PC-9 (cell line): ENCODE measurements around the gene AP2S1. TPM values are rescaled to one million over a fixed set of nuclear protein-coding genes. Genes with fewer than 3 reads are reported as not detected.

Experiments
- Bru-seq: library from RNA; stranded (reverse); fragments of 400-500 nt; gene quantifications from one replicate; lab custom pipeline; 2021; lab: Mats Ljungman, UMichigan
- BruChase-seq, 2 experiments: library from RNA; stranded (reverse); fragments of 400-500 nt; gene quantifications; one replicate each; lab custom pipeline; 2021; lab: Mats Ljungman, UMichigan
- BruUV-seq: library from RNA; stranded (reverse); fragments of 400-500 nt; replicated peaks from 2 replicates; lab custom pipeline; 2021; lab: Mats Ljungman, UMichigan
- CTCF ChIA-PET: fragments of 300-600 bp; sonication (Branson Sonifier 250); formaldehyde crosslinking; loops from one replicate; lab custom pipeline; 2022; ENCODE audit warnings: antibody characterized with exemption; lab: Charles Lee
- POLR2A ChIA-PET: fragments of 300-600 bp; sonication (Branson Sonifier 250); formaldehyde crosslinking; loops from one replicate; lab custom pipeline; 2022; ENCODE audit warnings: antibody characterized with exemption; ENCODE audit not compliant: unreplicated experiment; lab: Charles Lee
- DNase-seq, 2 experiments: peaks; one replicate each; pipeline versions ENCODE4 v3.0.0 to v3.0.0-alpha.2; 2015 to 2022; ENCODE audit warnings: mixed read lengths in 1 of 2
- H2AFZ ChIP-seq: fragments of 200-600 bp; sonication (generic); 2 replicates; pipeline ENCODE4 v1.8.1; 2017; ENCODE audit warnings: antibody characterized with exemption
- H3F3A ChIP-seq: fragments of 200-600 bp; sonication (generic); 2 replicates; pipeline ENCODE4 v1.8.1; 2017; ENCODE audit warnings: antibody characterized with exemption, mild to moderate bottlenecking, low read depth; ENCODE audit not compliant: insufficient read depth
- H3K27ac ChIP-seq: fragments of 200-600 bp; sonication (generic); 2 replicates; pipeline ENCODE4 v1.6.1; 2016; ENCODE audit warnings: mixed run types
- H3K27me3 ChIP-seq: fragments of 200-600 bp; sonication (generic); 2 replicates; pipeline ENCODE4 v1.6.1; 2016; ENCODE audit warnings: low read depth, mixed run types; ENCODE audit not compliant: insufficient read depth
- H3K36me3 ChIP-seq: fragments of 200-600 bp; sonication (generic); 2 replicates; pipeline ENCODE4 v1.6.1; 2016; ENCODE audit warnings: low read depth, mixed run types
- H3K4me1 ChIP-seq: fragments of 200-600 bp; sonication (generic); replicated peaks from 2 replicates; pipeline ENCODE4 v1.6.1; 2016; ENCODE audit warnings: mixed run types; ENCODE audit not compliant: insufficient read depth
- H3K4me2 ChIP-seq: fragments of 200-600 bp; sonication (generic); 2 replicates; pipeline ENCODE4 v1.6.1; 2017; ENCODE audit warnings: mixed run types
- H3K4me3 ChIP-seq: fragments of 200-600 bp; sonication (generic); 2 replicates; pipeline ENCODE4 v1.6.1; 2016; ENCODE audit warnings: mixed run types
- H3K79me2 ChIP-seq: fragments of 200-600 bp; sonication (generic); 2 replicates; pipeline ENCODE4 v1.6.1; 2017; ENCODE audit warnings: low read depth, mixed run types
- H3K9me2 ChIP-seq: fragments of 200-600 bp; sonication (generic); 2 replicates; pipeline ENCODE4 v1.8.1; 2017; ENCODE audit warnings: mild to moderate bottlenecking; ENCODE audit not compliant: insufficient read depth
- H3K9me3 ChIP-seq: fragments of 200-600 bp; sonication (generic); 2 replicates; pipeline ENCODE4 v1.8.1; 2016; ENCODE audit warnings: low read depth; ENCODE audit not compliant: insufficient read depth
- H4K20me1 ChIP-seq: fragments of 200-600 bp; sonication (generic); 2 replicates; pipeline ENCODE4 v1.8.1; 2017; ENCODE audit not compliant: insufficient read depth
- CTCF ChIP-seq: fragments of 200-600 bp; sonication (generic); conservative IDR thresholded peaks from 2 replicates; pipeline ENCODE4 v1.6.1; 2017; ENCODE audit warnings: mixed run types, antibody characterized with exemption, mild to moderate bottlenecking, moderate library complexity
- EZH2 ChIP-seq: fragments of 200-600 bp; sonication (generic); IDR thresholded peaks from 2 replicates; pipeline ENCODE4 v1.8.0; 2017; ENCODE audit warnings: antibody characterized with exemption, low read depth
- intact Hi-C: fragments of 100-400 bp; cut with micrococcal nuclease; formaldehyde crosslinking; loops from one replicate; pipeline ENCODE4 v1.10.0; 2022; ENCODE audit not compliant: unreplicated experiment
- long read RNA-seq: library from polyadenylated mRNA; stranded (forward); transcript quantifications from one replicate; pipeline ENCODE4 v2.0.0, GENCODE V29; 2022
- total RNA-seq: library from RNA; stranded (reverse); gene quantifications from 2 replicates; pipeline ENCODE4 v1.2.3, GENCODE V29; 2021

The AP2S1 gene
- total RNA-seq: 332 and 411 TPM in 2 replicates
- Bru-seq, nascent RNA: percentile 82 among the genes with signal in this experiment
- BruChase-seq, experiment 1, labeled RNA remaining after a 2-hour chase: percentile 72 among the genes with signal in this experiment
- BruChase-seq, experiment 2, labeled RNA remaining after a 6-hour chase: percentile 89 among the genes with signal in this experiment
- long read RNA-seq, transcript AP2S1-209 (5 exons, 898 nt): minor isoform, 45 of 476 reads
- long read RNA-seq, transcript AP2S1-201 (5 exons, 935 nt): major isoform, 369 of 476 reads
- long read RNA-seq, transcript AP2S1-203 (4 exons, 636 nt): minor isoform, 23 of 476 reads
- long read RNA-seq, transcript AP2S1-202 (5 exons, 793 nt): minor isoform, 10 of 476 reads
- long read RNA-seq, partial matches to known transcripts: 0 of 476 reads
- long read RNA-seq, other reads (novel, unspliced or antisense): 21 of 476 reads

- ChIA-PET CTCF (interaction anchor here (0.6 to 0.7 kb wide), 3 partner anchors 16 to 645 kb away, joined by 3 read pairs; no protein-coding TSS in a partner anchor), POLR2A (interaction anchor here (0.6 to 0.7 kb wide), 4 partner anchors 13 to 1758 kb away, joined by 3 read pairs; partner anchors contain the start of genes FOSB and PPP1R37)
- BruUV-seq: TSS peak; percentile 97
- Histone ChIP-seq H3K4me1 (peaks cover 15% of the 10 kb centered on the region), H4K20me1 (peaks cover 27% of the 10 kb centered on the region), H3K36me3 (peaks cover 12% of the 10 kb centered on the region), H3F3A (peaks cover 32% of the 10 kb centered on the region), H3K27me3 (no peaks in the 10 kb centered on the region), H3K9me3 (no peaks in the 10 kb centered on the region), H2AFZ (peak within 1 kb of the TSS; percentile 85), H3K79me2 (peaks cover 45% of the 10 kb centered on the region), H3K27ac (peak within 1 kb of the TSS; percentile 72), H3K9me2 (no peaks in the 10 kb centered on the region), H3K4me3 (peak within 1 kb of the TSS; percentile 75), H3K4me2 (peak within 1 kb of the TSS; percentile 90)
- TF ChIP-seq EZH2: no peak
- no peak for TF ChIP-seq CTCF
- intact Hi-C loops: loop anchor here (1.0 to 10.0 kb wide), 2 partner anchors 10 to 274 kb away; partner anchors contain the start of gene ARHGAP35
- DNase-seq: peak; percentile 95 to 100
Measured at GRCh38 chr19:46850228-46851203, at the start of gene AP2S1. AP2S1 (minus strand) TSS chr19:46850846; CDS start chr19:46850766, 80 bp downstream.

GRCh38 chr19:46900341-46900740 lies 49.7 kb upstream of the AP2S1 start:
- peak overlapping the region; percentile 95 for H3K27ac ChIP-seq
- no peak overlapping the region for H3K4me3 ChIP-seq
- H3F3A ChIP-seq: peaks cover 77% of the 10 kb centered on the region
- no peaks in the 10 kb centered on the region for H3K27me3 ChIP-seq
- intact Hi-C loops: loop anchor here (5.0 kb wide), 1 partner anchor 113 kb away; the partner anchor contains the start of gene SLC1A5
- H3K36me3 ChIP-seq: peaks cover 7% of the 10 kb centered on the region; the same call in 1 of the 2 replicates
- POLR2A ChIA-PET: no interaction called here
- no peaks in the 10 kb centered on the region for H4K20me1 ChIP-seq
- no peak overlapping the region for H2AFZ ChIP-seq
- TF ChIP-seq CTCF: no peak
- TF ChIP-seq EZH2: no peak
- H3K4me2 ChIP-seq: peak overlapping the region; percentile 76
- no TSS peak for BruUV-seq
- H3K9me3 ChIP-seq: no peaks in the 10 kb centered on the region
- CTCF ChIA-PET: interaction anchor here (0.5 kb wide), 1 partner anchor 44 kb away, joined by 3 read pairs; no protein-coding TSS in a partner anchor
- H3K9me2 ChIP-seq: no peaks in the 10 kb centered on the region
- H3K79me2 ChIP-seq: peaks cover 91% of the 10 kb centered on the region
- H3K4me1 ChIP-seq: peaks cover 76% of the 10 kb centered on the region
- peak in 1 of 2 experiments; percentile 63 for DNase-seq

- intact Hi-C loops: no loop called here
- POLR2A ChIA-PET: no interaction called here
- BruUV-seq: no TSS peak
Measured at GRCh38 chr19:46898731-46899130, 48.1 kb upstream of the AP2S1 start.

More at GRCh38 chr19:46898731-46899130, 48.1 kb upstream of the AP2S1 start:
- Histone ChIP-seq H3K27me3 (no peaks in the 10 kb centered on the region), H3K79me2 (peaks cover 91% of the 10 kb centered on the region), H3K4me3 (no peak overlapping the region), H3K4me1 (peaks cover 72% of the 10 kb centered on the region), H3K36me3 (peaks cover 7% of the 10 kb centered on the region; the same call in 1 of the 2 replicates), H3K9me2 (no peaks in the 10 kb centered on the region), H2AFZ (no peak overlapping the region), H4K20me1 (no peaks in the 10 kb centered on the region), H3K27ac (0 out of 2 replicates have a peak overlapping the region, but pooled peaks have one; percentile 95), H3F3A (peaks cover 73% of the 10 kb centered on the region), H3K4me2 (no peak overlapping the region), H3K9me3 (no peaks in the 10 kb centered on the region)
- TF ChIP-seq CTCF (no peak), EZH2 (no peak)
- CTCF ChIA-PET: no interaction called here
- no peak for DNase-seq
